Posterior cingulate gyrus (tissue), 11 donors: ENCODE results near the gene CYP19A1.
"Not testable (repeated sequence)": the region's sequence is repeated elsewhere in the genome, so short reads cannot be mapped to it uniquely, and the experiment has no call there.

Experiments
- DNase-seq, 10 donors: peaks; one replicate each; pipeline versions ENCODE4 v3.0.0 to v3.0.0-alpha.2; 2020 to 2021; ENCODE audit warnings: mixed read lengths in 3 of 10
- intact Hi-C: fragments of 100-400 bp; cut with DNase I; formaldehyde crosslinking; loops from one replicate; pipeline ENCODE4 v1.15.1; 2023

Gene CYP19A1

DNA sequence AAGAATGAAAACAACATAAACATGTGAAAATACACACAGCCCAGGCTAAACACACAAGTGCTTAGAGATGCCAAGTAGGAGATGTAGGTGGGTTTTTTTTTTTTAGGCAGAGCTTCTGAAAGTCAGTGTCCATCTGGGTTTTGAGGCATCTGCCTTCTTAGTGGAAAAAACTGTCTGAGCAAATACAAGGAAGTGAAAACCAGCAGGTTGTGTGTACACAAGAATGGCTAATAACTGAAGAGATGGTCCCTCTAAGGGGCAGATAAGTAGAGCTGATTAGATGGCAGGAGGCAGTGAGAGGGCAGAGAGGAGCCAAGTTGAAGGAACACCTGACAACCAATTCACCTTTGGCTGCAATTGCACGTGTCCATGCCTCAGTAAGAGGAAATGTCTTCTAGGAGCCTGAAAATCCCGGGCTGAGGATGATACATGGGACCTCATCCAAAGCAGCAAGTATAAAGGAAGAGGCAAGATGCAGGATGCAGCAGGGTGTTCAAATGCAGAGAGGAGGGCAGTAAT is 34.9 kb downstream of the CYP19A1 start:
- intact Hi-C loops, result no loop called here

DNA sequence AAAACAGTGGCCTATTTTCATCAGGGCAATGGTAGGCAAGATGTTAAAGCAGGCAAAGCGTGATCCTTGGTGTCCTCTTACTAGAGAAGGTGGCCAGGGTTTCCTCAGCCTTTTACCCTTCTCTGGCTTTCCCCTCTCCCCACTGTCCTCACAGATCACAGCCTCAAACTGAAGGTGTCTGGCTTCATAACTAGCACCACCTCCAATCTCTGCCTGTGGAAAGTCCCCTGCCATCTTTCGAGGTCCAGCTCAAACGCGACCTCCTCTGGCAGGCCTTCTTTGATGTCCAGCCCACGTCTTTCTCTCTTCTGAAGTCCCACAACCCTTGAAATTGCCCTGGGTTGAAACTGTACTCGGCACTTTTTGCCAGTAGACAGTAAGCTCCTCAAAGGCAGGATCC is 35.9 kb downstream of the CYP19A1 start:
- intact Hi-C loops, result no loop called here
- no peak for DNase-seq

More for the DNA sequence above, 34.9 kb downstream of the CYP19A1 start:
- no peak for DNase-seq

DNA sequence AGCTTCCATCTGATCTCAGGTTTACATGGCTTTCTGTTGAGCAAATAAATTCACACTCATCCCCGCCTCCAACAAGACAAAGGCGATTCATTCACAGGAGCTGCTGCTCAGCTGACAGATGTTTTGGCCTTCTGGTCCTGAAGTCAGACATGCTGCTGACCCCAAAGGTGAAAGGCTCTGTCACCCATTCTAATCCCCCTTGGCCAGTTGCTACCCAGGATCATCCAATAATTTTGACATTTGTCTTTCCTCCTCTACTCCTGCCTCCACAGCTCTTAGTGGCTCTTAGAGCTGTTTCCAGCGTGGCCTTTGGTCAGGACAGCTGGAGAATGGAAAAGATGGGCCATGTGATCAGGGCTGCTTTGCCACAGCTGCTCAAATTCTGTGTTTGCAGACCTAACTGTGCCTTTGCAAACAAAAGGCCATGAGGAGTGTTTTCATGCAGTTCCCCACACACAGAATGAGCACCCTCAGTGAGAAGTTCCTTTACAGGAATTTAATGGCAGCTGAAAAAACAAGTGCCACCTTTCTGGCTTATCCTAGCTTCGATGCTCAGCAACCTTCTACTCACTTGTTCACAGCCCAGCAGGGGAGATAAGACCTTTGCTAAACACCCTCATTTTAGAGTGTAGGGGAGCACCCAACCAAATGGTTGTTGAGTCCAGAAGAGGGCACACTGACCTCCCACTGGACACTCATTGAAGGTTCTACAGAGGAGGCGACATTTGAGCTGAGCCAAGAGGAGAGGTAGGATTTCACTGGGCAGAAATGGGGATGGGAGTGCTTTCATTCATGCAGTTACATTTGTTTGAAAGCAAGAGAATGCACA is 39.0 kb downstream of the CYP19A1 start:
- peak in 2 of 10 donors; percentile 24 to 36 for DNase-seq
- intact Hi-C loops, result loop anchor here (5.0 kb wide), 1 partner anchor 43 kb away; the partner anchor contains the start of gene GLDN

DNA sequence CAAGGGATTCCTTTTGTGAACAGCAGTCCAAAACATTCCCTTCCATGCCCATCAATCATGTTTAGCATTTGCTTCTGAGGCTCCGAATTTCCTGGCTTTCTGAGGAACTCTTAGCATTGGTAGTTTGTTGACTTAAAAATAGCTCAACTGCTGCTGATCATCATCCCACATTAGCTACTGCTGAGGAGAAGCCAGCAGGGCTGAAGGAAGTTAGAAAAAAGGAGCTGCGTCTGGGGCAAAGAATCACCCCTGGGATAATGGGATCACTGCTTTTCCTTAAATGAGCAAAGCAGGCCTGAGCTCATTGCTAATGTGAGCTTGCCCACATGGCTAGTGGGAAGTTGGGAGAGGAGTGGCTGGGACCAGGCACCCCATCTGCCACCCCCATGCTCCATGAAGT is 39.8 kb downstream of the CYP19A1 start:
- DNase-seq, result no peak
- intact Hi-C loops, result loop anchor here (5.0 kb wide), 1 partner anchor 44 kb away; the partner anchor contains the start of gene GLDN

DNA sequence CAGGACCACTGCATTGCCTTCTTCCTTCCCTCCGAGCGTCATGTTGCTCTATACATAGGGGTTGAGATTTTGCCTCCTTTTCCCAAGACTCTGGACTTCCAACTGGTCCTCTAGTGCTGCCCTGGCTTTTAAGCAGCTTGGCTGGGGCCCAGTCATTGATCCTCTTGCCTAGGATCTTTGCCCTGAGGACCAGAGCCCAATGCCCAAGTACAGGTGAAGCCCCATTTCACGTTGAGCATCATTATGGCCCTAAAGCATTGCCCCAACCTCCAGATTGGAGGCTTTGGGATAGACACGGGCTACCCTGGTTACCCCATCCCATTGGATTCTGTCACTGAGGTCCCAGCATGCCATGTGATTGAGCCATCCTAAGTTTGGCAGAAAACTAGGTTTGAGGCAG is 47.7 kb downstream of the CYP19A1 start:
- no peak for DNase-seq
- intact Hi-C loops, result no loop called here

DNA sequence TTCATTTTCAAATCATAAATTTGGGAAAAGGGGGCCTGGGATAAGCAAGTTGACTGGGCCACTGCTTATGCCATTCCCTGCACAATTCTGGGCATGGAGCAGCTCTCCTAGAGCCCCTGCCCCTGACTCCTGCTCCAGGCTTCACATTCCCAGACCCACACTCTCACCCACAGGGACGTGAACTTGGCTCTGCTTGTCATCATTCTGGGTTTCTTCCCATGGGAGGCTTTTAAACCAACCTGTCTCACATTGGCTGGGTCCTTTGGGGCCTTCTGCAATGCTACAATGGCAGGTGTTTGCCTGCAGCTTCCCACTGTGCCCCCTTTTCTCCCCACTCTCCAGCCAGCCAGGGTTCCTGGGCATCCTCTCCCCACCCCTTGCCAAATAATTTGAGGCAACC is 49.1 kb downstream of the CYP19A1 start:
- intact Hi-C loops, result no loop called here

DNA sequence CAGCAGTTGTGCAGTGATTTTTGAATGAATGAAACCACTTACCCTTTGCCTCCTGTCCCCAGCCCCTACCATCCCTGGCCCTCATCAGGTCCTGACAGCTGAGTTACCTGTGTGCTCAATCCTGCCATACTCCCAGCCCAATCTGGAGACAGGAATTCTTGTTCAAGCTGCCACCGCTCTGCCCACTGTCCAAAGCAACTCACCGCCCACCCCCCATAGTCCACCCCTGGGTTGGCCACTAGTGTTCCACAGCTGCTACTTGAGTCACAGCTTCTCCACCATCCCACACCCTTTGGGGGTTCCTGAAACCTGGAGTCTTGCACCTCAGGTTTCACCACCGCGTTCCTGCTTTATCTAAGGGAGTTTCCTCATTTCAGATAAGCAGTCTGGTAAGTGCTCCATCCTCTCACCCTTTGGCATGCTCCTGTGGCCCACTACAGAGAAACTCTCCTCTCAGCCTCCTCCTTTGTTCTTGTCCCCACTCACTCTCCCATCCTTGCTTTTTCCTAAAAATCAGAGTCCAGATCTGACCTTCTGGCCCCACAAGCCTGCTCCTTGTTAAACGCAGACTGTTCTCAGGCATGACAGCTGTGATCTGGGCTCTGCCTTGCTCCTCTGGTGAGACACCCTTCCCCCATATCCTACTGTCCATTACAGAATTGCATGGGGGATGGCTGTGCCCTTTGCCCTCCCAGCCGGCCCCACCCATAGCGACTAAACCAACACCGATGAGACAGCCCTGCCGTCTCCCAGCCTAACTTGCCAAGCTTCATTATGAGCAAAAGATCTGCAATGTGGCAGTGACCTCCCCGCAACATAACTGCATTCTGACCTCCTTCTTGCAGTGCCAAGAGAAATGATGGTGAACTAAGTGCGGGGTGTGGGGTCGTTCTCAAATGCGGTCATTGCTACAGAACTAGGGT is 50.0 kb downstream of the CYP19A1 start:
- DNase-seq, result no peak
- intact Hi-C loops, result no loop called here

More for the DNA sequence above, 49.1 kb downstream of the CYP19A1 start:
- no peak for DNase-seq

DNA sequence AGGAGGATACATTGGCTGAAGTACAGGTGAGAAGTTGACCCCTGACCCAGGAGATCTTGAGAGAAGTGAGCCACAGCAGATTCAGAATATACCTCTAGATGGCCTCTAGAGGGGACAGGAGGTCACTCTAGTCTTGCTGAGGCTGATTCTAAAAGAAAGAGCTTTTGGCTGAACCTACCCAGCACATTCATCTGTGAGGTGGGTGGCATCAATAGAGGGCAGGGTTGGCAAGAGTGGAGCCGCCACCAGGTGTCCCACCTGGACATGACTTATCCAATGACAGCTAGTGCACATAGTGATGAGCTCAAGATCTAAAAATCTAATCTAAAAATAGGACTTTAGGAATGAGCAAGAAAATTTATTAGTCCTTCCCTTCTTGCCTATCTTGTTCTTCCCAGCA is 51.6 kb downstream of the CYP19A1 start:
- intact Hi-C loops, result no loop called here
- no peak for DNase-seq

DNA sequence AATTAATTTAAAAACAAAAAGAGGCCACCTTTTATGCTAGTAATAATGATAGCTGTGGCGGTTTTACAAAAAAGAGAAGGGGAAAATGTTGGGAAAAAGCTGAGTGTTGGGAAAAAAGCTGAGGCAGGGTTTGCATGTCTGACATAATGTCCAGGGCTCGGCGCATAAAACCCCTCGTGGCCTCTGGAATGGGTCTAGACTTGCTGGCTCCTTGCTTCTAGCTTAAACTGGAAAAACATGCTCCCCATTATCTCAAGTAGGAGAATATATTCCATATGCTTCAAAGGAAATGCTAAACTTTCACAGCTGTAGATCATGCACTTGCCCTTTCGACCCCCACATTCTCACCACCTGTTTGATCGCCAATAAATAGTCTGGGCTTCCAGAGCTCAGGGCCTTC is 53.0 kb downstream of the CYP19A1 start:
- intact Hi-C loops, result no loop called here
- DNase-seq, result no peak

DNA sequence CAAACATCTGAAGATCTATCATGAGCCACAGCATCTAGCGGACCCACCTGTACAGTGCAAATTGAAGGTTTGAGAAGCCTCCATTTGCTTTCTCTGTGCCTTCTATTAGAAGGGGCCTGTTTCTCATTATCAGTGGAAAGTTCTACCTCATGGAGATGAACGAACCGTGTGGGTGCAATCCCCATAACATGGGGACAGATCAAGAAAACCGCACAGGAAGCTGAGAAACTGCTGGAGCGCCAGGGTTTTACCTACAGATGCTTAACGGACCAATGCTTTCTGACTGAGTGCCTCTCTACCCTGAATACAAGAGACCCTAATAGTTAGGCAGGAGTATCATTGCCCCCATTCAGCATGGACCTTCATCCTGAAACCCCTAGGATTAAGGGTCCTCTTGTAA is 53.5 kb downstream of the CYP19A1 start:
- DNase-seq, result no peak
- intact Hi-C loops, result no loop called here

DNA sequence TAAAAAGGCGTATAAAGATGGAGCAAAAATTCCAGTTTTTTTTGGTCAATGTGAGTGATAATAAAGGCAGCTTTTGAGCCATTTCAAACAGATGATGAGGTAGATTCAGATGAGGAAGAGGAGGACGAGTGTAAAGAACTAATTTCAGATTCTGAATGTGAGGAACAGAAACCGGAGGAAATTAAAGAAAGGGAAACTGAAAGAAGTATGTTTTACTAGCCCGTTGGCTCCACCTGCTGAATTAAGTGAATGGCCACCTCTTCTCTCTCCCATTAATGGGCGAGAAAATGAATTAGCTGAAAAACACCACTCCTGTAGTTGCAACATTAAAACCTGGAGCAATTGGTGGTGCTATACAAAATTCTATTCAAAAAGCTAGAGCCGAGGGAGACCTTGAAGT is 55.4 kb downstream of the CYP19A1 start:
- DNase-seq, result no peak
- intact Hi-C loops, result loop anchor here (2.0 kb wide), 1 partner anchor 58 kb away; the partner anchor contains the start of gene GLDN

DNA sequence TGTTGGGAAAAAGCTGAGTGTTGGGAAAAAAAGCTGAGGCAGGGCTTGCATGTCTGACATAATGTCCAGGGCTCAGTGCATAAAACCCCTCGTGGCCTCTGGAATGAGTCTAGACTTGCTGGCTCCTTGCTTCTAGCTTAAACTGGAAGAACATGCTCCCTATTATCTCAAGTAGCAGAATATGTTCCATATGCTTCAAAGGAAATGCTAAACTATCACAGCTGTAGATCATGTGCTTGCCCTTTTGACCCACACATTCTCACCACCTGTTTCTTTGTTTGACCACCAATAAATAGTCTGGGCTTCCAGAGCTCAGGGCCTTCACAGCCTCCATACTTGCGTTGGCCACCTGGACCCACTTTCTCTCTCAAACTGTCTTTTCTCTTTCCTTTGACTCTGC is 56.2 kb downstream of the CYP19A1 start:
- not testable (repeated sequence) for DNase-seq
- intact Hi-C loops, result loop anchor here (2.0 kb wide), 1 partner anchor 59 kb away; the partner anchor contains the start of gene GLDN

DNA sequence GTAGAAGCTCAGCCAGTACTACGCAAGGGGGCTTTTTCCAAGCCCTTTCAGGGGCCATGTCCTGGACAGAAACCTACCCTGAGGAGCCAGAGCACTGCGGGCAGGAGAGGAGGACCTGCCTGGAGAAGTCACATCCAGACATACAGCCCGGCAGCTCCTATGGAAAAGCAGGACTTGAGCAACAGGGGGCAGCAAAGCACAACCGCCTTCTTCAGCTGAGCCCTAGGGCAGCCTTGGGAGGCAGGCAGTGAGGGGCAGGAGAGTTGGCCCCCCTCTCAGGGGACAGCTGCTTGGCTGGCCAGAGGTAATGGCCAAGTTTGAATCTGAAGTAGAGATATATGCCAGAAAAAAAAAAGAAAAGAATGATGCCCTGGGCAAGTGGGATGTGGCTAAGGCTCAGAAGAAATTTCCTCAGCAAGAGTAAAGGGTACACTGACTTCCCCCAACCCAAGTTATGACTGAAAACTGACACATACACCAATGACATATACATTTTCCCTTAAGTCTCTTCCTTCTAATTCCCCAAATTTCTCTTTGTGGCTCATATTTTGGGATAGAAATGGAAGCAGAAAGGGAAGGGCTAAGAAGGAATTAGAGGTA is 56.9 kb downstream of the CYP19A1 start:
- intact Hi-C loops, result loop anchor here (1.0 kb wide), 1 partner anchor 100 kb away; no protein-coding TSS in a partner anchor
- peak; percentile 45 to 97 (median 82) for DNase-seq

DNA sequence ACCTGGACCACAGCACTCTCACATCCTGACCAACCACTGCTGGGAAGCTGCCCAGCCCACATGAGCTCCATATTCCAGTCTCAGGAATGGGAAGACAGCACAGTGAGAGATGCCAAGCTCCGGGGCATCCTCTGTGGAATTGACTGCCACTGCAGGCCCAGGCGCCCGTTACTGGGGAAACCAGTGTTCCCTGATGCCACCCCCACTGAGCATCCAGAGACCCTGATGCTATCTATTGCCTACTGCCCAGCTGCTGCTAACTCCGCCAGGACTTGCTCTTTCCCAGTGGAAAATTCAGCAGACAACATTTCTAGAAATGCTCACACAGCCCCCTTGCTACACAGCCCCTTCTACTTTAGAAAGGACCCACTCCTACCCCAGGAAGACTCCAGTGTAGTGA is 57.6 kb downstream of the CYP19A1 start:
- intact Hi-C loops, result loop anchor here (1.0 kb wide), 1 partner anchor 100 kb away; no protein-coding TSS in a partner anchor
- DNase-seq, result no peak

DNA sequence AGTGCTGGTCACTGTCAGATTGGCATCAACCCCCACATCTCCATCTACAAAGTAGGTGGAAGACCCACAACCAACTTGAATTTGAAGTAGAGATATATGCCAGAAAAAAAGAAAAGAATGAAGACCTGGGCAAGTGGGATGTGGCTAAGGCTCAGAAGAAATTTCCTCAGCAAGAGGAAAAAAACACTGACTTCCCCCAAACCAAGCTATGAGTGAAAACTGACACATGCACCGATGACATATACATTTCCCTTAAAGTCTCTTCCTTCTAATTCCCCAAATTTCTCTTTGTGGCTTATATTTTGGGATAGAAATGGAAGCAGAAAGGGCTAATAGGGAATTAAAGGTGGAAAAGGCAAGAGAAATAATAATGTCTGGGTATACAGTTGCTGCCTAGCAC is 59.0 kb downstream of the CYP19A1 start:
- no peak for DNase-seq
- intact Hi-C loops, result no loop called here

DNA sequence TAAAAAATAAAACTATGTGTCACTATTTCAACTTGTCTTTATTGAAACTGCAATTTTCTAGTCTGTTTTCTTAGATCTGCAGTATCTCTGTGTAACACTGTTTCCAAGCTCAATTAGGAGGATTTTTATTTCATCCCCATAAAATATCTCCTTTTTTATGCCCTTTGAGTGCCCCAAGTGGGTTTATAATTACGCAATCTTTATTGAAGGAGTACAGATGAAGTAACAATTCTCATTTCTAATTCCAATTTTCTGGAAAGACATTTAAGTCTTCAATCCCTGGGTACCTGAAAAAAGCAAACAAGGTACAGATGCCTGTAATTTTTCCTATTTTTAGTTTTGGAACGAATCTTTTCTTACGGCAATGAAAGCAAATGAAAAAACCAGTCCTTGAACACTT is 61.3 kb downstream of the CYP19A1 start:
- intact Hi-C loops, result no loop called here

DNA sequence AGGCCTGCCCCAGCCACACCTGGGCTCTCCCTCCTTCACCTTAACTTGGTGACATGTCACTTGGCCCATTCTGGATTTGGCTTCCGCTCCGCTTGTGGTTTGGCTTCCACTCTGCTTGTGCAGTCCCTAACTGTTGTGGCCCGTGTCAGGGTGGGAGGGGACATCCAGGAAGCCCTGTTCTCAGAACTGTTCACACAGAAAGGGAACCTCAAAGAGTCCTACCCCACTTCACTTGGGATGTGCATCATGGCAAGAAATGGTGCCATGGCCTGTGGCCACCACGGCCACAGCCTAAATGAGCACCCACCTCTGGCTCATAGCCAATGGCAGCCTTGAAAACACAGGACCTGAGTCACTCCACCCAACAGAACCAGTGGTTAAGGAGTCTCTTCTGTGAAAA is 63.4 kb downstream of the CYP19A1 start:
- no peak for DNase-seq
- intact Hi-C loops, result no loop called here

More for the DNA sequence above, 61.3 kb downstream of the CYP19A1 start:
- DNase-seq, result no peak

DNA sequence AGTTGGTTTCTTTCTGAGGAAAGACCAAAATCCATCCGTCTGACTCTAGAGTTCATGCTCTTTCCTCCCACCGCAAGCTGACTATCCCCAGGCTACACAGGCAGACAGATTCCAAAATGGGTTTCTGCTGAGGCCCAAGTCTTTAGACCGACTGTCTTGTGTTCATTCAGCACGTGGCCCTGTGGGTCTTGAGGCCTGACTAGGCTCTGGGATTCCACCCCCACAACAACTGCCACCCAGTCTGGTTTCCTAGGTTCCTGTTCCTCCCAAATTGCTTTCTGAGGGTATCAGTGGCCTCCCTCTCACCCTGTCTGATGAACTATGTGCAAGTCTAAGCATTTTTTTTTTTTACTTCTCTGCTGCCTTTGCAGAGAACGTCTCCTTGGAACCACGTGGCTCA is 67.7 kb downstream of the CYP19A1 start:
- intact Hi-C loops, result no loop called here
- DNase-seq, result peak in 2 of 10 donors; percentile 23 to 27

DNA sequence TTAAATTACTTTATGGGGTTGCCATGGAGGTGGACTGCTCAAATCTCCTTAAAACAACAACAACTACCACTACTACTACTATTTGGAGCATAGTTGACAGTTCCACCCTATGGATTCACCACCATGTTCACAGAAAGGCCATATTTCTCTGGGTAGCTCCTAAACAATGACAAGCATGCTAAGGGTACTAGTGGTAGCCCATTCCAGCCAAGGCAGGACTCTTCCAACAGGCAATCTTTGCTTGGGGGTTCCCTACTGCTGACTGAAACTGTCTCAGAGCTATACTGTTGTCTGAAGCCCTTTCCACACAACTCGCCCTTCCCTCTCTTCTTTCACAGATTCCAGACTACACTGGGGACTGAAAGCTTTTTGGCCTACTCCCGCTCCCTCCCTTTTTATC is 68.9 kb downstream of the CYP19A1 start:
- intact Hi-C loops, result loop anchor here (5.0 kb wide), 1 partner anchor 37 kb away; no protein-coding TSS in a partner anchor
- no peak for DNase-seq

DNA sequence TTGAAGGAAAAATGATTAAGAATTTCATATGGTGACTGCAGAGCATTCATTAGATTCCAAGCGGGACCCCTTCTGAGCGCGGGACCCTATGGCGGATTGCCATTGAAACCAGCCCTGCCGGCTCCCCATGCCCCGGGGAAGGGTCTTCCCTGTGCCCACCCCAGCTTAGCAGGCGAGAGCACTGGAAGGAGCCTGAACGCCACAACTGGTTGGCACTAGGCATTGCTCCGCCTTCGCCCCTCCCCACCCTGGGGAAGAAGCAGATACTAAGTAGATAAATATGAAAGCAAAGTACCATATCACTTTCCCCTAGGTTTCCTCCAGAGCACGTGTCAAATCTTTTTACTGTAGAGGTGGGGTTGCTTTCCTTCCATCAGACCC is 70.7 kb downstream of the CYP19A1 start:
- peak in 8 of 10 donors; percentile 27 to 91 (median 45) for DNase-seq
- intact Hi-C loops, result loop anchor here (5.0 kb wide), 1 partner anchor 35 kb away; no protein-coding TSS in a partner anchor
